ENCODE measurements around the gene MCTP2.

MCTP2 gene

GRCh38 chr15:94263341-94264273 lies 32.2 kb downstream of the MCTP2 start:
- peak; percentile 45 for DNase-seq

GRCh38 chr15:94265009-94265408 lies 33.6 kb downstream of the MCTP2 start:
- DNase-seq = no peak

GRCh38 chr15:94265982-94266381 lies 34.6 kb downstream of the MCTP2 start:
- DNase-seq = no peak

DNA sequence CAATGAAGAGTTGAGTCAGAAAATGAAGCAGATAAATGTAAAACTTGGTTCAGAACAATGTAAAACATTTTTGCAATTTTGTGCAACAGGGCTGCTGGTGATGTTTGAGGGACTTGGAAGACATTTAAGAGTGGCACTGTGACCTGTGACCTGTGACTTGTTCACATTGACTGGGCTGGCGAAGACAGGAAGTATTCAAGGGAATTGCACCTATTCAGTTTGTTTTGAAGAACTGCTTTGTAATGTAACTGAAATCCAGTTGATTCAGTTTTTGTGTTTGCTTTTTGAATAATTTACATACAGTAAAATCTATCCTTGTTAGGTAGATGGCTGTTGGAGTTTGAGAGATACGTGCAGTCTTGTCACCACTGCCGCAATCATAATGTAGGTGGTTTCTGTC lies 35.4 kb downstream of the MCTP2 start:
- no peak for DNase-seq

DNA sequence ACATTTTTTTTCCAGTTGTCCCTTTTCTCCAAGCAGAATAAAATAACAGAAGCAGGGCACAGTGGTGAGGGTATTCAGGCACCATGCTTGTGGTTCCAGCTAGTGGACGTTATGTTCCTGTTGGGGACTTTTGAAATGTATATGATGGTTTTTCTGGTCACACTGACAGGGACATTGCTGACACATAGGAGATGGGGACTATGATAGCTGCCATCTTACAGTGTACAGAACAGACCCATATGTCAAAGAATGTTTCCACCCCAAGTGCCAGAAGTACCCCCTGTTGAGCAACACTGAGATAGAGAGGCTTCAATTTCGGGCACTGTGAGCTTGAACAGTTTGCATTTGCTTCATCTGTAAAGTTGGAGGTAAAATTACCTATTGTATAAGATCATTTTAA lies 38.6 kb downstream of the MCTP2 start:
- DNase-seq = no peak

DNA sequence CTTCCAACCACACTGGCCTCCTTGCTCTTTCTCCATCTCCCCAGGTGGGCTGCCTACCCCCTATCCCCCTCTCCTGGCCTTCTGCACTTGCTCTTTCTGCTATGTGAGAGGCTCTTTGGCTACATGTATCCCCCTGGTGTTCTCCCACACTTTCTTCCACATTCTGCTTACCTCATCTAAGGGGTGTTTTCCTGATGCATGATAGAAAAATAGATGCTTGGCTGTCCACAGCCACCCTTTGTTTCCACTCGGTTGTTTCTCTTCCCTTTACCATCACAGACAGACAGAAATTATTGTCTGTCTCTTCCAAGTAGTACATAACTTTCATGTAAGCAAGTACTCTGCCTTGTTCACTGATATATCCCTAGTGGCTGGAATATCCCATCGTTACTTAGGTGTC lies 39.2 kb downstream of the MCTP2 start:
- DNase-seq = no peak

DNA sequence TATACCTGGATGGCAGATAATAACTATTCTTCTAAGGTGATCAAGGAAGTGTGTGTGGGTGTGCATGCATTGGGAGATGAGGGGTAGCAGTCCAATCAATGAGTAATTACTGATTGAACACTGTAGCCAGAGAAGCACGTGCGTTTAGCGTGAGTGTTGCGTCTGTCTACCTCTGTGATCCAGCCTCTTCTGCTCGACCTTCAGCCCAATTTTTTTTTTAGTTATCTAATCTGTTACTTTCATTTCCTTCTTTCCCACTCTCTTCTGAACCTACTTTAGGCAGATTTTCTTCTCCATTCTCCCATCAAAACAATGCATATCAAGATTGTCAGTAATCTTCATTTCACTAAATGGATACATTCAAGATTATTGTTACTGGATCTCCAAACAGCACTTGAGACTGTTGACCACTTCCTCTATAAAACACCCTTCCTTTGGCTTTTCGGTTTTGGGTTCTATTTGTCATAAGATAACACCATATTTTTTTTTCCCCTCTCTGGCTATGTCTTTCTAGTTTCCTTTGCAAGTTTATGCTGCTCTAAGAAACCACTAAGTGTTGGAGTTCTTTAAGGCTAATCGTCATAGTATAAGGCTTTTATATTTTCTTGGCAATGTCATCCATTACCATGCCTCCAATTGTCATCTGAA lies 41.0 kb downstream of the MCTP2 start:
- DNase-seq = peak; percentile 54

- DNase-seq = no peak
Measured at GRCh38 chr15:94273826-94274225, 42.5 kb downstream of the MCTP2 start.

- no peak for DNase-seq
Measured at GRCh38 chr15:94274745-94275144, 43.4 kb downstream of the MCTP2 start.

DNA sequence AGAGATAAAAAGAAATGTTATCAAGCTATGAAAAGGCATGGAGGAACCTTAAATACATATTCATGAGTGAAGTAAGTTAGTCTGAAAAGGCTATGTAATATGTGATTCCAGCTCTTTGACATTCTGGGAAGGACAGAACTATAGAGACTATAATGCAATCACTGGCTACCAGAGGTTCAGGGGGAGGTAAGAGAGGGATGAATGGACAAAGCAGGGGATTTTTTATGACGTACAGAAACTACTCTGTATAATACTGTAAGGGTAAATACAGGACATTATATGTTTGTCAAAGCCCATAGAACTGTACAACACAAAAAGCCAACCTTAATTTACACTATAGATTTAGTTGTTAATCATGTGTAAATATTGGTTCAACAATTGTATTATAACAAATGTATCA lies 46.1 kb downstream of the MCTP2 start:
- DNase-seq = no peak

DNA sequence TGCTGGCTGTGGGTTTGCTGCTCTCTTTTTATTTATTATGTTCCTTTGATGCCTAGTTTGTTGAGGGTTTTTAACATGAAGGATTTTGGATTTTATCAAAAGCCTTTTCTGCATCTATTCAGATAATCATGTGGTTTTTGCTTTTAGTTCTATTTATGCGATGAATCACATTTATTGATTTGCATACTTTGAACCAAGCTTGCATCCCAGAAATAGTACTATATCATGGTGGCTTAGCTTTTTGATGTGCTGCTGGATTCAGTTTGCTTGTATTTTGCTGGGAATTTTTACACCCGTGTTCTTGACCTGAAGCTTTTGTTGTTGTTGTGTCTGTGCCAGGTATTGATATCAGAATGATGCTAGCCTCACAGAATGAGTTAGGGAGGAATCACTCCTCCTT lies 48.4 kb downstream of the MCTP2 start:
- no peak for DNase-seq

GRCh38 chr15:94280301-94280700 lies 48.9 kb downstream of the MCTP2 start:
- no peak for DNase-seq

GRCh38 chr15:94282269-94283250 lies 51.2 kb downstream of the MCTP2 start:
- no peak for DNase-seq

- DNase-seq = no peak
Measured at GRCh38 chr15:94286583-94286982, 55.2 kb downstream of the MCTP2 start.

DNA sequence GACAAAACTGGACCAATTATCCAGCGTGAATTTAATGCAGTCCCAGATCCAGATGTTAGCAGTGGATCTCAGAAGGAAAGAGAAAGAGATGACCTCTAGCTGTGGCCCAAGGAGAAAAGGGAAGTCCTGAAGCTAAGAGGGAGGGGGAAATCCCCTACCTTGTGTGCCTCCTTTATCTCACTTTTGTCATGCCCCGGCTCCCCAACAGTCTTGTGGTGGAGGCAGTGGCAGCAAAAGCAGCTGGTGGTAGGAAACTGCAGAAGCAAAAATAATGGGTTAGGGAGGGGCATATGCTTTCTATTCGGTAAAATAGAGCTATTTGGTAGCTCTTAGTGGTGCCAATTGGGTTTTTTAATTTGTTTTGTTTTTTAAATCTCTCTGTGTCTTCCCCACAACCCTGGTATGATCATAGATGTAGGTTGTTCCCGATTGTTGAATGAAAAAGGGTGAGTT lies 56.5 kb downstream of the MCTP2 start:
- peak; percentile 95 for DNase-seq

DNA sequence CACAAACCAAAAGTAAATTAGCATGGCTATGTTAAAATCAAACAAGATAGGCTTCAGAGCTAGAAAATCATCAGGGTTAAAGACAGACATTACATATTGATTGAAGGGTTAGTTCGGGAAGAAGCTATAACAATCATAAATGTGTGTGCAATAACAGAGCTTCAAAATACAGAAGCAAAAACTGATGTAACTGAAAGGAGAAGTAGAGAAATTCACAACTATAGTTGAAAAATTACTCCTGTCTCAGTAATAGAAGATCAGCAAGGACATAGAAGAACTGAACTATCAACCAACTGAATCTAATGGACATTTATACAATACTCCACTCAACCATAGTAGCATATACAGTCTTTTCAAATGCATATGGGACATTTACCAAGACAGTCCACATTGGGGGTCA lies 59.4 kb downstream of the MCTP2 start:
- DNase-seq = no peak

DNA sequence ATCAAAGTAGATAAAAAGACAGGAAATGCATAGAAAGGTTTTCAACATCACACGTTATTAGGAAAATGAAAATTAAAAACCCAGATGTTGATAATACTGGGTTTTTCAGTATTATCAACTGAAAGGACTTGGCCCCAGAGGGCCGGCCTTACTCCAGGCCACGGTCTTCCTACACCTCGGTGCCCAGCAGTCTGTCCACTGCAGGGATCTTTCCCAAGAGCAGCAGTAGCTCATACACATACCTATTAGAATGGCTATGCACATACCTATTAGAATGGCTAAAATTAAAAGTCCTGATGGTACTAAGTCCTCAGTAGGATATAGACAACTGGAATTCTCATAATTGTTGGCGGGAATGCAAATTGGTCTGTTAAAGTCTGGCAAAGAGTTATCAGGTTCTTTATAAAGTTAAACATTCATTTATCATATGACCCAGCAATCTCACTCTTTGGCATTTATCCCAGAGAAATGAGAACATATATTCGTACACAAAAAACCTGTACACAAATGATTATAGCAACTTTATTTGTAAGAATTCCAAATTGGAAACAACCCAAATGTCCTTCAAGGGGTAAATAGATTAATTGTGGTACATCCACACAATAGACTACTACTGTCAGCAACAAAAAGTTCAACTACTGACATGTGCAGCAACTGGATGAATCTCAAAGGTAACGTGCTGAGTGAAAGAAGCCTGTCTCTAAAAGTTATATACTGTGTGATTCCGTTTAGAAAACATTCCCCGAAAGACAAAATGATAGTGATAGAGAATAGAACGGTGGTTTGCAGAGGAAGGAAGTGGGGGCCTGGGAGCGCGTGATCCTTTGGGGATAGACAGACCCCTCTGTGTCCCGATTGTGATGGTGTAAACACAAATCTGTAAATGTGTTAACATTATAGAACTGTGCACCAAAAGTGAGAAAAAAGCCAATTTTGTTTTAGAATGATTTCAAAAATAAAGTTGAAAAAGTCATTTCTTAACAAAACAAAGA lies 62.3 kb downstream of the MCTP2 start:
- DNase-seq = peak; percentile 93

DNA sequence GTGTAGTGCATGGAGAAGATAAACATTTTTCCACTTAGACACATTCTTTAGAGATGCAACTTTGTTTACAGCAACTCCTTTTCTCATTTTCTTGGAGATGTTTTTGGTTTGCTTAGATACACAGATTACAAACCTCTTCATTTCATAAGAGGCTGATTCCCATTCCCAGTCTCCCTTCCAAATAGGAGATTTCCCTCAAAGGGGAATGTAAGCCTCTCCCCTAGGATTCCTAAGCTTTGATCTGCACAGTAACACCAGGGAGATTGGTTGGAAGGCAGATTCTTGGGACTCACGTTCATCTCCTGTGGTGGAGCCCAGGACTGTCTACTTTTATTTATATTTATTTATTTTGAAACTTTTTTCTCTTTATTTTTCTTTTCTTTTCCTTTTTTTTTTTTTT lies 63.2 kb downstream of the MCTP2 start:
- DNase-seq = peak; percentile 25

- DNase-seq = no peak
Measured at GRCh38 chr15:94295275-94295674, 63.9 kb downstream of the MCTP2 start.

DNA sequence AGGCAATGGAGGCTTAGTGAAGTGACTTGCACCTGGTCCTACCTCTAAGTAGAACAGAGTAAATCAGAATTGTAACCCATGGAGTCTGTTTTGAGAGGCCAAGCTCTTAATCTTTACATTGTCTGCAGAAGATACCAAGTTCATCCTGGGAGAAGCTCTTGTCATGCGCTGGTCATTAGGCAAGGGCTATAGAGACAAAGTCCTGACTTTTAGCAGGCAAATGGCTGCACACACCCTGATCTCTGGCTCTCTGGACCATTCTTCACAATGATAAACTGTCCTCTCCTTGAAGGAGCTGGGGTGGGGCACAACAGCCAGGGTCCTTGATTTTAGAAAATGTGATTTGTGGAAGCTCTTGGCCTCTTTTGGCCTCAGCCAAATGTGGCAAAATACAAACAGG lies 65.4 kb downstream of the MCTP2 start:
- DNase-seq = no peak

GRCh38 chr15:94297558-94297957 lies 66.2 kb downstream of the MCTP2 start:
- DNase-seq = peak; percentile 82

DNA sequence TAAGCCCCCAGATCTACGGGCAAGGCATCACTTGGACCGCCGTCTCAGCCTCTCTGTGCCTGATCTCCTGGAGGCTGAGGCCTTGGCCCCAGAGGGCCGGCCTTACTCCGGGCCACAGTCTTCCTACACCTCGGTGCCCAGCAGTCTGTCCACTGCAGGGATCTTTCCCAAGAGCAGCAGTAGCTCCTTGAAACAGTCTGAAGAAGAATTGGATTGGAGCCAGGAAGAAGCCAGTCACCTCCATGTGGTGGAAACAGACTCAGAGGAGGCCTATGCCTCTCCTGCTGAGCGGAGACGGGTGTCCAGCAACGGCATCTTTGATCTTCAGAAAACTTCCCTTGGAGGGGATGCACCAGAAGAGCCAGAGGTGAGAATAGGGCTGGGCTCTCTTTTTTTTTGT lies 67.0 kb downstream of the MCTP2 start:
- DNase-seq = peak; percentile 74
